KOPT-K1 (cell line): ENCODE measurements around the gene NR5A2.

Experiments used
- H3K27ac ChIP-seq: fragments of 200-600 bp; sonication (generic); 2 replicates; pipeline ENCODE4 v1.5.1; 2016; ENCODE audit warnings: antibody characterized with exemption, mild to moderate bottlenecking, low read depth, low read length; ENCODE audit not compliant: poor library complexity, severe bottlenecking
- H3K36me3 ChIP-seq: fragments of 200-600 bp; sonication (generic); 2 replicates; pipeline ENCODE4 v1.5.1; 2017; ENCODE audit warnings: antibody characterized with exemption, mild to moderate bottlenecking, low read length, moderate library complexity; ENCODE audit not compliant: insufficient read depth
- H3K9me3 ChIP-seq: fragments of 200-600 bp; sonication (generic); 2 replicates; pipeline ENCODE4 v1.5.1; 2017; ENCODE audit warnings: antibody characterized with exemption, low read length, mild to moderate bottlenecking; ENCODE audit not compliant: insufficient read depth, poor library complexity, severe bottlenecking

The NR5A2 gene

GRCh38 chr1:200030791-200031190, 3.3 kb downstream of the NR5A2 start:
- Histone ChIP-seq H3K27ac (no peak overlapping the region), H3K9me3 (peaks cover 14% of the 10 kb centered on the region)

GRCh38 chr1:200033511-200034261, 6.2 kb downstream of the NR5A2 start:
- Histone ChIP-seq H3K9me3 (peaks cover 39% of the 10 kb centered on the region), H3K36me3 (no peaks in the 10 kb centered on the region), H3K27ac (no peak overlapping the region)

More at GRCh38 chr1:200030791-200031190, 3.3 kb downstream of the NR5A2 start:
- no peaks in the 10 kb centered on the region for H3K36me3 ChIP-seq

GRCh38 chr1:200034262-200034557, 6.7 kb downstream of the NR5A2 start:
- Histone ChIP-seq H3K27ac (no peak overlapping the region), H3K36me3 (no peaks in the 10 kb centered on the region), H3K9me3 (peaks cover 43% of the 10 kb centered on the region)

DNA sequence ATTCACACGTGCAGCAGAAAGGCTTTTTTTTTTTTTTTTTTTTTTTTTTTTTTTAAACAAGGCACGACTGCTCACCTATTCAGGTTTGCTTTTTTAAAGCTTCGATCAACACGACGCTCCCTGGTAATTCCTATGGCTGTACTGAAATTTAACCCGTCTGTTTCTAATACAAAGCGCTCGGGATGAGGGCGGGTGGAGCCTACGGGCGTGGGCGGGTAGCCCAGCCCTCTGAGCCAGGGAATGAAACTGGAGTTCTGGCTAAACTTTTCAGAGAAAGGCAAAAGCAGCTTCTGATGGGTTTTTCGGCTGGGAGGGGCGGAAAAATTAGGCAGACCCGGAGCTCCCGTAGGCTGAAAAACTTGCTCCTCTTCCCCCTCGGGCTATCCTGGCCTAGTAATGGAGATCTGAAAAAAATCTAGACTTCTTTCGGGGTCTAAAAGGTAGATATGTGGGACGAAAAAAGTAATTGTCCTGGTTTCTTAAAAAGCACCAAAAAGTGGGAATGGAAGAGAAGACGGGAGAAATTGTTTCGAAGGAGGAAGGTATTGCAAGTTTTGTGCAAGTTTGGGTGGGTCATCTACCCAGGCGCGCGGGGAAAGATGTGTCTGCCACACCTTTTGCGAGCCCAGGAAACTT, 7.4 kb downstream of the NR5A2 start:
- H3K27ac ChIP-seq: no peak overlapping the region
- no peaks in the 10 kb centered on the region for H3K36me3 ChIP-seq
- H3K9me3 ChIP-seq: peaks cover 47% of the 10 kb centered on the region

- H3K27ac ChIP-seq: no peak overlapping the region
- peaks cover 53% of the 10 kb centered on the region for H3K9me3 ChIP-seq
- no peaks in the 10 kb centered on the region for H3K36me3 ChIP-seq
Observed at GRCh38 chr1:200035397-200035955, 8.0 kb downstream of the NR5A2 start.

DNA sequence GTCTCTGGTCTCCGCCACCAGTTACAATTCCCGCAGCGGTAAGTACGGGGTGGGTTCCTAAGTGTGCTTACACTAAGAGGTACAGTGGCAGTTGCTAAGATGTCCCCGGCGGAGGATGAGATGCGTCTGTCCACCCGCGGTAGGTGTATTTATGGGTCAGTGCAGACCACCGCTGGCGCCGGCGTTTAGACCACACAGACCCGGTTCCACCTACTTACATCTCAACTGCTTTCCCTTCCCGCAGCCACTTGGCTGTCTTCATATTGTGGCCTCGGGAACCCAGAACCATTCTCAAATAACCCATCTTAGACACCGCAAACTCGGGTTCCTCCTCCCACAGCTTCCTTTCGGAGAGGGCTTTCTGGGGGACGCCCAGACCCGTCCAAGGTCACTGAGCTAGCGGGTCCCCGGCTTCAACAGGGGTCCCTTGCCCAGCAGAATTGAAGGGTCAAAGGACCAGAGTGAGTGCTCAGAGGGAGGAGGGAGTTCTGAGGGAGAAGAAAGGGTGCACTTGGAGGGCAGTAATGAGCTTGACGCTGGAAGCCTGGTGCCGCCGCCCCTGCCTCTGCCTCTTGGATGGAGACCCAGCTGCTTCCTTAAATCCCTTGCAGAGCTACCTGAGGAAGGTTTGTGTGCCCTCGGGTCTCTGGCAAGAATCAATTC, 8.6 kb downstream of the NR5A2 start:
- Histone ChIP-seq H3K27ac (no peak overlapping the region), H3K36me3 (no peaks in the 10 kb centered on the region), H3K9me3 (peaks cover 59% of the 10 kb centered on the region)

- Histone ChIP-seq H3K27ac (no peak overlapping the region), H3K9me3 (peaks cover 65% of the 10 kb centered on the region), H3K36me3 (no peaks in the 10 kb centered on the region)
Observed at GRCh38 chr1:200036619-200037270, 9.2 kb downstream of the NR5A2 start.

- Histone ChIP-seq H3K27ac (no peak overlapping the region), H3K9me3 (peaks cover 65% of the 10 kb centered on the region), H3K36me3 (no peaks in the 10 kb centered on the region)
Observed at GRCh38 chr1:200037501-200037900, 10.0 kb downstream of the NR5A2 start.

DNA sequence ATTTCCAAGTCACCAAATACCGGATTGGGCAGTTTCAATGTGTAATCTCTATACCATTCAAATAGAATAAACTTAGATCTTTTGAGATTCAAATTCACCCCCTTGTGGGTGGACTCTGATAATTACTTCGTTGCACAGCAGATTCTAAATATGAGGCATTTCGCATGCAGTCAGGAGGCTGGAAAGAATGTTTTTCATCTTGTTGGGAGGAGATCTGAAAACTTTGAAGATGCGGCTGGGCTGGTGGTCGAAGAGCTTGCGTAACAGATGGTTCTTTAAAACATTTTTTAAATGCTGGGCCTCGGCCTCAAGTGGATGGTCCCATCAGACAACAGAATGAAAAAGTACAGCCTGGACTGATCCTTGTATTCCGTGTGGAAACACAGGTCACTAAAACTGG, 10.4 kb downstream of the NR5A2 start:
- Histone ChIP-seq H3K9me3 (peaks cover 65% of the 10 kb centered on the region), H3K27ac (no peak overlapping the region), H3K36me3 (no peaks in the 10 kb centered on the region)

GRCh38 chr1:200038325-200038980, 10.9 kb downstream of the NR5A2 start:
- peaks cover 65% of the 10 kb centered on the region for H3K9me3 ChIP-seq
- H3K27ac ChIP-seq: no peak overlapping the region
- H3K36me3 ChIP-seq: no peaks in the 10 kb centered on the region

DNA sequence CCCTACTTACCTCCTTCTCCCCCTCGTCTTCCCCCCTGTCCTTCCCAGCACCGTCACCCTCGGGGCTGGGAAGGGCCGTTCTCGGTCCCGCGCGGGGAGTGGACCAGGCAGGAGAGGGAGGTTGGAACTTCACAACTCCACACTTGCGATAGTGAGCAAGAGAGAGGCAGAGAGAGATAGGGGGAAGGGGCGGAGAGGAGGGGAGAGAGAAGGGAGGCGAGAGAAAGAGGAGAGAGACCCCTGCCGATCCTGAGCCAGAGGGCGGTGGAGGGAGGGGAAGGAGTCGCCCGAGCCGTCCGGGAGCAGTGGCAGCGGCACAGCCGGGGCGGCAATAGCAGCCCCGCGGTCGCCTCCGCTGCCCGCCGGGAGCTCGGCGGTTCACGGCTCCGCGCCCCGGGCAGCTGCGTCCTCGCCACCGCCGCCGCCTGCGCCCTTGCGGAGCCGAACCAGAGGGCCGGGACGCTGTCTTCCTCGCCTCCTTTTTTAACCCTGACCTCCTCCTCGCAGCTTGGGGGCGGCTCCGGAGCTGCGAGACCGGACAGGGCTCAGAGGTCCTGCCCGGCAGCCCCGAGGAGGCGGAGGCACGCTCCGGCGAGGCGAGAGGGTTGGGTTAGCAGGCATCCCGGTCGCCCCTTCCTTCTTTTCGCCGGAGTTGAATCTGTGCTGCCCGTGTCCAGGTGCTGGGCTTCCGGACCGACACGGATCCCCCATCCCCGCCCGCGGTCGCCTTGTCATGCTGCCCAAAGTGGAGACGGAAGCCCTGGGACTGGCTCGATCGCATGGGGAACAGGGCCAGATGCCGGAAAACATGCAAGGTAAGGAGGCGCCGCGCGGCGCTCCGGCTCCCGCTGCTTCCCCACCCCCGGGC, 11.7 kb downstream of the NR5A2 start:
- H3K9me3 ChIP-seq: peaks cover 65% of the 10 kb centered on the region
- no peaks in the 10 kb centered on the region for H3K36me3 ChIP-seq
- H3K27ac ChIP-seq: no peak overlapping the region

- Histone ChIP-seq H3K27ac (no peak overlapping the region), H3K9me3 (peaks cover 63% of the 10 kb centered on the region), H3K36me3 (no peaks in the 10 kb centered on the region)
Observed at GRCh38 chr1:200039849-200040474, 12.5 kb downstream of the NR5A2 start.

GRCh38 chr1:200040481-200041138, 13.1 kb downstream of the NR5A2 start:
- H3K27ac ChIP-seq: no peak overlapping the region
- H3K36me3 ChIP-seq: no peaks in the 10 kb centered on the region
- H3K9me3 ChIP-seq: peaks cover 56% of the 10 kb centered on the region
